Skin of body (tissue), 2 donors: Measurements from ENCODE around the gene ATP8A2. TPM values are rescaled to one million over a fixed set of nuclear protein-coding genes. Genes with fewer than 3 reads are reported as not detected.
"Not testable (repeated sequence)": the region's sequence is repeated elsewhere in the genome, so short reads cannot be mapped to it uniquely, and the experiment has no call there.

ENCODE experiments used
- DNase-seq: peaks from one replicate; lab custom pipeline; 2025; lab: John Stamatoyannopoulos, UW
- total RNA-seq: library from RNA; depleted of rRNA; stranded (reverse); fragments of >200 nt; gene quantifications from one replicate; pipeline ENCODE4 v1.2.3, GENCODE V29; 2014

ATP8A2 gene
- total RNA-seq, 1 donor from 2014 or later = 1.1 TPM

DNA sequence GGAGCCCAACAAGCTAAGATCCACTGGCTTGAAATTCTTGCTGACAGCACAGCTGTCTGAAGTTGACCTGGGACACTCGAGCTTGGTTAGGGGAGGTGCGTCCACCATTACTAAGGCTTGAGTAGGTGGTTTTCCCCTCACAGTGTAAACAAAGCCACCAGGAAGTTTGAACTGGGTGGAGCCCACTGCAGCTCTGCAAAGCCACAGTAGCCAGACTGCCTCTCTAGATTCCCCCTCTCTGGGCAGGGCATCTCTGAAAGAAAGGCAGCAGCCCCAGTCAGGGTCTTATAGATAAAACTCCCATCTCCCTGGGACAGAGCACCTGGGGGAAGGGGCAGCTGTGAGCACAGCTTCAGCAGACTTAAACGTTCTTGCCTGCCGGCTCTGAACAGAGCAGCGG lies 582.3 kb downstream of the ATP8A2 start:
- DNase-seq = not testable (repeated sequence)

DNA sequence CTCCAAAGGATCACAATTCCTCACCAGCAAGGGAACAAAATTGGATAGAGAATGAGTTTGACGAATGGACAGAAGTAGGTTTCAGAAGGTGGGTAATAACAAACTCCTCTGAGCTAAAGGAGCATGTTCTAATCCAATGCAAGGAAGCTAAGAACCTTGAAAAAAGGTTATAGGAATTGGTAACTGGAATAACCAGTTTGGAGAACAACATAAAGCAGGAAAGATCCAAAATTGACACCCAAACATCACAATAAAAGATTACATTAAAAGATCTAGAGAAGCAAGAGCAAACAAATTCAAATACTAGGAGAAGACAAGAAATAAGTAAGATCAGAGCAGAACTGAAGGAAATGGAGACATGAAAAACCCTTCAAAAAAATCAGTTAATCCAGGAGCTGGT lies 583.2 kb downstream of the ATP8A2 start:
- DNase-seq = not testable (repeated sequence)

DNA sequence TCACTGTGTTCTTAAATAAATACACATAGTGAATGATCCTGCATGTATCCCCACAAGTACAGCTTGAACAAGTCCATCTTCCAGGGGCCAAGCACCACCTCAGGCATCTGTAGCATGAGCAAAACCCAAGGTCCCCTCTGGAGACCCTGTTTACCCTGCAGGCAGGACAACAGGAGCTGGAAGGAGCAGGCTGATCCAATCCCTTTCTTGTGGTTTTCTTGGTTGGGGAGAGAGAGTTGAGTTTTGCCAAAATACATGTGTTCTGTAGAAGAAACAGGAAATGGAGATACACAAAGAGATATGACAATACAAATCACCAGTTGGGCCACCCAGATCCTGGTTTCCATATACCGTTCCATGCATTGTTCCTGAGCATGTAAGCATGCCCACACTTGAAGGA lies 587.2 kb downstream of the ATP8A2 start:
- no peak for DNase-seq

DNA sequence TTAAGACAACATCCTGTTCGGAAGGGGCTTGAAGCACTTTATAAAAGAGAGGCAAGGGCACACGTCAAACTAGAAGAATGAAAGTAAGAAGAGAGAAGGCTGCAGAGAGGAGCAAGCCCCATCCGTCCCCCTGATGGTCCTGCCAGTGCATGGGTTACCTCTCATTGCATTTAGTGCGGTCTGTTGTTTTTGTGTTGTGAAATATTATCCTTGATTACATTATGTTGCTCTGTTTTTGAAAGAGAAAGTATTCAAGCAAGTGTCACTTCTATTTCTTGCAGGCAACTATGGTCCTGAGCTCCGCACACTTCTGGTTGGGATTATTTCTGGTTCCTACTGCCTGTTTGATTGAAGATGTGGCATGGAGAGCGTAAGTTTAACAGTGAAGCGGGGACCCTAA lies 589.5 kb downstream of the ATP8A2 start:
- DNase-seq = no peak

DNA sequence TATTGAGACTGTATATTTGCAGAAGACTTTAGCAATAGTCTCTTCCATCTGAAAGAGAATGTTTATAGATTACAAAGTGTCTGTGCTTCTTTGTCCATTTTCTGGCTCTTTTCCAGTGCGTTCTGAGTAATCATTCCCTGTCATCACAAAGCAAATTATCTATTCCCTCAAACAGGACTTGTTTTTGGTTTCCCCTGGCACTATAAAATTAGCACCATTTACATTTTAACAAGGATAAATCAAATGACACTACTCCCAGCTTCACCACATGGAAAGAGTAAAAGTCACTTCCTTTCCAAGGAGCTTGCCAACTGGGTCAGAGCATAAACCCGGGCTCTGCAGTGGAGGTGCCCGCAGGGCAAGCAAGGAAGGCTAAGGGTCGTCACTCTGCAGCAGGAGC lies 591.9 kb downstream of the ATP8A2 start:
- DNase-seq = no peak

DNA sequence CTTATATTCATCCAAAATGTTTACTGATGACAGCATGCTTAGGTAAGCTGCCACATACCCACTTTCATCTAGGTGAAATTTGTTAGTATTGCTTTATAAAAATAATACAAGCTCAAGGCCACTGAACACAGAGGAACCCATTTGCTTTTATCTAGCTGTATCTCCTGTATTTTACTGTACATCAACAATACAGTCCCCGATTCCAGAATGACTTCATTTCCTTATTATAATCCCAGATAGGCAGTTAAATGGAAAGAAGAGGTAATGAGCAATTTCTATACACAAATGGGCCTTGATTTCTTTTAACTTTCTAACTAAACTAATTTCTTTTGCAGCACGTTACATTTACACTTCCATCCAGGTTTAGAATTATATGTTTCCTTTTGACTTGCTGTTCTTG lies 593.8 kb downstream of the ATP8A2 start:
- no peak for DNase-seq

DNA sequence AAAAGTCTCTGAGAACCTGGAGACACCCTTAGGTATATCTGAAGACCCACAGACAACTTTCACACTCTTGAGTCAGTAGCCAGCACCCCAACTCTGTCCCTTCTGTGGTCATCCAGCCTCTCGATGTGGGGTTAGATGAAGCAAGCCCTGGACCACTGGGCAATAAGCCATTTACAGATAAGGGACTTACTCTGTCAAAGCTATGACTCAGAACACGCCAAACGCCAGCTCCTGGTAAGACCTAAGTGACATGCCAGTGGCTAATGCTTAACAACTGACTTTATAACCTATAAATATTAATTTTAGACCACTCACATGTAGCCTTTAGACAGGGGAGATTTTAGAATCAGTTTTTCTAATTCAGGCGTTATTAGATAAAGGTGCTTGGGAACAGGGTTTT lies 594.3 kb downstream of the ATP8A2 start:
- DNase-seq = no peak

DNA sequence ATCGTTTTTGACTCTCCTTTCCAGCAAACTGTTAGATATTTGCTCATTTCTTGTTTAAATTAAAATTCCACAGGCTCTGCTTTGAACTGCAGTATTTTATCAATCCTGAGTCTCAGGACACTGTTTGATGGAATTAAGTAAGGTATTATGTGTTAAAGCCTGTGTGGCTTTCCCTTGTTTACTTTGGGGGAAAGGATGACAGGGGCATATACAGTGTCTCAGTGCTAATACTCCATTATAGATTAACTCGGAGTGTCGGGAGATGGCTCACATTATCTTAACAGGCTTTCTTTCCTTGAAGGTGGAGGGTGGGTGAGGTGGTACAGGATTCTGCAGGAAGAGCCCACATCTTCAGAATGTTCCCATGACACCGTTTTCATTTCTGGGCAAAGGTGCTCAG lies 595.4 kb downstream of the ATP8A2 start:
- DNase-seq = no peak

DNA sequence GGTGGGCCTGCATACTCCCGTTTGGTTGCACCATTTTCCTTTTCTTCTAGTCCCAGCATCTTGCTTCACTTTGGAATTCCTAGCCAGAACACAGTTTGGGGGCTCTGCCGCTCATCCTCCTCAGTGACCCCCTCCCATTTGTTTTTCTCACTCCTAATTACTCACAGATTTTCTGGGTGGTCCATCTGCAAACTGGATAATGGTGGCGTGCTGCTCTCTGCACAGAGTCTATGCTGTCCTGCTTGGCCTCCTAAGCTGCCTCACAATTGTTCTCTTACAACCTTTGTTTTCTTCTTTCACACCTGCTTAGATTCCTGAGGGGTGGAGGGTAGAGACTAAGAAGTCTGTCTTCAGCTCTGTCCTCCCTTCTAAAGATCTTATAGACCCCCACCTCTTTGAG lies 599.3 kb downstream of the ATP8A2 start:
- no peak for DNase-seq

DNA sequence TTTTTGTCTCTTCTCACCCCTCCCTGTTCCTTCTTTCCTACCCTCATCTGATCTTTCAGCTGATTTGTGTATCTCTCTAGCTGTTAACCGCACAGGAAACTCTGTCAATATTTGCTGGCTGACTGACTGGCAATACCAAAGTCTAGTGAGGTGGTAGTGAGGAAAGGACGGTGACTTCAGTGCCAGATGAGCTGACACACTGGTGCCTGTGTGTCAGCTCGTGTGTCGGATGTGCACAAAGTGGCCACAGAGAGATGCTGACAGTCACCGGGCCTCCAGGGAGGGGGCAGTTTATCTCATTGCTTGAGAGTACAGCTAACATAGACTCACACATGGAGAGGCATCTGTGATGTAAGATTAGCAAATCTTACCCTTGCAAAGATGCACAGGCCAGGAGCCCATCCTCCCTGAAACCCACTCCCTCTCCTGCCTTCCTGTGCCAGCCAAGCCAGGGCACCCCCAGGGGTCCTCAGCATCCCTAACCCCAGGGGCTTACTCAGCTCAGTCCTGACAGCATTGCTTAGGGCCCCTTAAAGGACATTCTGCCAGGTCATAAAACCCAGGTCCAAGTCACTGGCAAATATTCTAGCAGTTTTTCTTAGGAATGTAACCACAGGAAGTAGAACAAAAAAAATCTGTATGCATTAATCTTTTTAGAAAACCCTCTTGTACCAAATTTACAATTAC lies 599.8 kb downstream of the ATP8A2 start:
- DNase-seq = no peak

DNA sequence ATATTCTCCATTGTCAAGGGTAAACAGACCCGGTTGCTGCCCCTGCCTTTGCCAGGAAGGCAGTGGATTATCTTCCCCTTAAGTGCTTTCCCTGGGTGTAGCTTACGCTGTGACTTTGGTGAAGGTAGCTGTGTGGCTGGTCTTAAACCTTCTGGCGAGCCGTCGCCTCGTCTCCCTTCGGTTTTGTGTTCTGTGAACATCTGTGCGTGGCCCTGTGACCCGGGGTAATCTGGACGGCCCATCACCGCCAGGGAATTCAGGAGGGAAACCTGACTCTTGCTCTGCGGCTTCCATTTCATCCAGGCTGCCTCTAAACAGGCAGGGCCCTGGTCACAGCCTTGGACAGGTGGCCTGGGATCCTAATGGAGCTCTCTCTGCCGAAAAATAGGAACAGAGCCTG lies 601.3 kb downstream of the ATP8A2 start:
- DNase-seq = no peak

DNA sequence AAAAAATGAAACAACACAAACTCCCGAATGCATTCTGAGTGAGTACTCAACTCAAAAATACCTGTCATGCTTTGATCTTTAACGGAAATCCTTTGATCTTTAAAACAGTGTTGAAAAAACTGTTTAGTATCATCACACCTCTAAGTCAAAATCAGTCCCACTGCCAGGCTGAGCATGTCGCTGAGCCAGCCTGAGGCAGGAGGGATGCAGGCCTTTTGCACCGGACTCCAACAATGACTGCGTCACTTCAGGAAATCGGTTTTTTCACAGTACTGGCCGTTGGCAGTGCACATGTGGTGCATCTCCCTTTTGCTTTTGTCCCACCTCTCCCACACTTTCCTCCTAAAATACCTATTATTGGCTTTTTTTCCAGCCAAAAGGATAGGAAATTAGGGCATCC lies 601.8 kb downstream of the ATP8A2 start:
- no peak for DNase-seq

DNA sequence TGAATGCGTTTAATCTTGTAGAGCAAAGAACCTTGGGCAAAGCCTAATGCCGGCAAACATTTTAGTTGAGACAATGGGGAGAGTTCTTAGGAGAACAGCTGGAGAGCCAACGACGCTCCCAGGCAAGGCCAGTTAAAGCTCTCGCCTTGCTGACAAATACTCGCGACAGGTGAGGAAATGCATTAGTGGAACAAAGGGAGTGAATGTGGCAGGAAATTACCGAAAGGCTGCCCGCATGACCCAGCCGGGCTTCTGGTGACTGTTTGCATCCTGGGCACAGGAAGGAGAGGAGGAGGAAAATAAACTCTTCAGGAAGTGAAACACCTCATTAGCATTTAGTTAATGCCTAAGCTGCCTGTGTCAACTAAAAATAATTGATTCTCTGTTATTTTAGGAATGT lies 605.4 kb downstream of the ATP8A2 start:
- no peak for DNase-seq

DNA sequence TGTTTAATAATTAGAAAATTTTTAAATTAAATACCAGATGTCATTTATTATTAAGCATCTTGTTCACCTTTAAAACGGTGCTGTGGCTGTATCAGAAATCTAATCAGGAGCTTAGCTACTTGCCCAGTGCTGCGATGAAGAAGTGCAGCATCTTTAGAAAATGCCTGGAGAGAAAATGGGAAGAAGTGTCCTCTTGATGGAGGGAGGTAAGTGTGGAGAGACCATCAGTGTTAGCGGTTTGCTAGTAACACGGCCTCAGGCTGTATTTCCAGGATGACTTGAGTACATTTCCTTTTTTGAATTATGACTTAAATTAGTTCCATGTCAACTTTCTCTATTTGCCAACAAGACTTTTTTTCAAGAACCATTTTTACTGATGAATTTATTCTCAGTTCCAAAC lies 605.9 kb downstream of the ATP8A2 start:
- DNase-seq = no peak

DNA sequence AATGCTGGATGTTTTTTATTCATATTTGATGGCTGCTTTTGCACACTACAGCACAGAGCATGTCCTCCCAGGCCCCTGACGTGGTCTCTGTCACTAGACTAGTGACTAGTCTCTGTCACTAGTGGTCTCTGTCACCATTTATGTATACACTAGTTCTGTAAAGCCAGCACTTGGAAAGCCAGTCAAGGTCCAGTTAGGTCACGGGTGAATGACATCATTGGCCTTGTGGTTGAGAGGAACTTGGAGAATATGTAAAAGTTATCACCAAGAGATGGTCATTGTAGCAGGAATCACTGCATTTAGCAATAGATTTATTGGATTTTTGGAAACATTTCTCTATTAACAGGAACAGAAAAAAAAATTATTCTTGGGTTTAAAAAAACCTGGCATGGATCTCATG lies 607.2 kb downstream of the ATP8A2 start:
- DNase-seq = no peak

DNA sequence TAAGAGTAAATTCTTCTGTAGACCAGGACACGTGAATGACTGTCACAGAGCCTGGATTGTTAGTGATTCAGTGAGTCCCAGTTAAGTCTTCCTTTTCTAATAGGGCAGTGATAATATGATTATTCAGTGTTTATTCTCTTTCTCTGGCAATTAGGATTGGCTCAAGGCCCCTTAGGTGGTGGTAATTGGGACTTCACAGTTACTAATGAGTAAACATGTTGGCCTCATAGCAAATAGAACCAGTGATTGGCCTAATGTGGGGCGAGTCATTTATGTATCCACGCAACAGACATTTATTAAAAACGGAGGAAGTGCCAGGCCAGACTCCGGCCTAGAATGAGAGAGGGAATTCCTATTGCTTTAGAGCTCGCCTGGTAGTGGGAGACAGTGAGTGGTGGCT lies 607.6 kb downstream of the ATP8A2 start:
- no peak for DNase-seq

DNA sequence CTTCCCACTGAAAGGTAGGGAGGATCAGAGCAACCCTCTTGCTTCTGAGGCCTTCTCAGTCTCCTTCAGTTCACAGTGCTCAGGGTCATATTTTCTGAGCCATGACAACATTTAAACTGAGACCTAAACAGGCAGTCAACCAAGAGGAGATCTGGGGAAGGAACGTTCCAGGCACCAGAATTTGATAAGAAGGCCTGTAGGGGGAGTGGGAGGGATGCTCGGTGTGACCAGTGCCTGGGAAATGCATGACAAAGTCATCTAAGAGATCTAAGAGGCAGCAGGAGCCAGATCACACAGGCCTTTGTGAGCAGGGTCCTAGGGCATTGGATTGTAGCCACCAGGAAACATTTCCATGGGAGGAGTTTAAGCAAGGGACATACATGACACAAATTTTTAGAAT lies 608.5 kb downstream of the ATP8A2 start:
- no peak for DNase-seq

DNA sequence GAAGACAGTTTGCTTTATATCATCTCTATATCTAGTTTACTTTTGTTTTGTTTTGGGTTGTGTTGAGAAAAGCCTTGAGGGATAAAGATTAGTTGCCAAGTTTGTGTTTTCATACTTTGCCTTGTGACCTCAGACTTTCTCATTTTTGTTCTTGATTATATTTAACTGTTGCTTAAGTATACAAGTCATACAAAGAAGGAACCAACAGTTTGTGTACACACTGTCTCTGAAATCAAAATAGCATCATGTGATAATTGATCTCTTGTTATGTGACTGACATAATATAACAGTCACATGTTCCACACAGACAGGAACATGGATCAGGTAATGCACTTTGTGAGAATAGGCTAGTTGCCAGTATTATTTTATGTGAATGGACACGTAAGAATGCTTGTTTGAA lies 609.3 kb downstream of the ATP8A2 start:
- DNase-seq = no peak

DNA sequence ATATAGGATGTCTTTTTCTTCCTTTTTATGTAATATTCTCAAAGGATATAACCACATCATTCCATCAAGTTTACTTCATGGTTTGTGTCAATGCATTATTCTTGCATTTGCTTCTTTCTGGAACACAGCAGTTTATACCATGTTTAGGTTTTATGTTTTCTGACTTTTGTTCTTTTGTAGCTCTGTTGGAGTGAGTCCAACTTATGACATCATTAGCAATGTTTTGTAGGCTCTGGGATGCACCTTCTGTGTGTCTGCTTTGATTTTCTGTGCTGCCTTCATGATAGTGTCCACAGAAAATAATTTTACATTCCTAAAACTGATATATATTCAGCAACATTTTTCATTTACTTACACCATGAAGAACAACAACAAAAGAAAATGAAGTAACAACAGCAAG lies 611.1 kb downstream of the ATP8A2 start:
- DNase-seq = no peak

DNA sequence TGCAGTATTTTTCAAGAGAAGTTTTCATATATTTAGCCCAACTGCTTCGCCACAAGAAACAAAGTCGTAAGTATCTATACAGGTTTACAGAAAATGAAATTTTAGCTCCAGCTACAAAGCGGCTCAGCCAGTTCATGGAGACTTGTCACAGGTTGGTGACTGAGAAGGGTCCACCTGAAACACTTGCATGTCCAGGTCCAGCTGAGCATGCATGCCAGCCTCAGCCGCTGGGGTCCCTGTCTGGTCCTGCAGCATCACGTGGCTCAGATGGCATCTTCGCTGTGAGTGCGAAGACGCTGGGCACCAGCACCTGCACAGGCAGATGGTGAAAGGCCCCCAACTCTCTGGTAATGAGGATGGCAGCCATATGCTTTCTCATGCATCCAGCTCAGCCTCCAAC lies 616.2 kb downstream of the ATP8A2 start:
- DNase-seq = no peak

DNA sequence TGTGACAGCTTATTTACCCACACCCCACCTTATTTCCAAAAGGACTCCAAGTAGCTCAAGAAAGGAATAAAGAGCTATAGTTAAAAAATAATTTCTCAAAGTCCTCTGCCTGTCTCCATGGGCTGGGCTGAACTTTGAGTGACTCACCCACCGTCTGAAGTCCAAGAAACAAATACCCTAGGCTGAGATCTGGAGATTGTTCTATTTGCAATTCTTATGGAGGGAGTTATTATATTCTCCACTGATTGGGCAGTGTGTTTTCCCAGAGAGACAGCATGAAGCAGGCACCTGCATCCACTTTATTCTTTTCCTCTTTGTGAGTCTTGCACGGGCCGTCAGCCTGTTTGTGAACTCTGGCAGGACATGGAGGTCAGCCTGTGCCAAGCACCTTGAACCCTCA lies 616.9 kb downstream of the ATP8A2 start:
- no peak for DNase-seq

DNA sequence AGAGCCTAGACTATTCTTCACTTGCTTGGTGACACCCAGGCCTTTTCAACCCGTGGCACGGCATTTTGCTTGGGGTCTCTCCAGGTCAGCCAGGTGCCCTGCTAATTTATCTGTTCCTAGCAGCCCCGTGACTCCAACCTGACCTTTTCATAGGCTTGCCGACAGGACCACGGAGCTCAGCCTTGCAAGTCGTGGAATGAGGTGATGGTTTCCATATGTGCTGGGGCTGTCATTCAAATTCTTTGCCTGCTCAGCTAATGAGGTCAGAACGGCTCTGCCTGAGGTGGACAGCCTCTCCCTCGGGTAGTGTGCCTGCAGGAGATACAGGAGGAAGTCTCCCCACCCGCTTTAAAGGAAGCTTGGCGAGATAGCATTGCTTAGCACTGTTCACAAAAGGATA lies 619.0 kb downstream of the ATP8A2 start:
- DNase-seq = no peak

DNA sequence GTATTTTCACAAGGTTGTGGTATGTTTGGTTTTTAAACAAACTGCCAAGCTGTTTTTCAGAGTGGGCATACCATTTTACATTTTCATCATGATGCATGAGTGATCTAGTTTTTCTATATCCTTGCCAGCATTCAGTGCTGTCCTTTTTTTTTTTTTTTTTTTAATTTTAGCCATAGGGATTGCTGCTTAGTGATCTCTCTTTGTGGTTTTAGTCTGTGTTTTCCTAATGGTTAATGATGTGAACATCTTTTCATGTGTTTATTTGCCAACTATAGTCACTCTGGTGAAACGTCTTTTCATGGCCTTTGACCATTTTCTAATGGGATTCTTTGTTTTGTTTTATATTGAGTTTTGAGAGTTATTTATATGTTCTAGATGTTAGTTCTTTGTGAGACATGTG lies 620.3 kb downstream of the ATP8A2 start:
- DNase-seq = no peak
